ENCODE data around the gene NTRK1.
A peak's percentile ranks its signal among the peaks of the same experiment; 100 is the strongest.

The NTRK1 gene
- 0.07 to 2.2 reads per million in 2 donors for total RNA-seq

GRCh38 chr1:156860628-156861423 is at the start of gene NTRK1:
TSS of gene NTRK1 (plus strand) at chr1:156860865. CDS start at chr1:156860935, 70 bp downstream.
- DNase-seq: peak; percentile 45

- no peak for DNase-seq
Observed at GRCh38 chr1:156811168-156811567, 49.5 kb upstream of the NTRK1 start.

GRCh38 chr1:156812293-156812990 is 48.2 kb upstream of the NTRK1 start:
- no peak for DNase-seq

GRCh38 chr1:156813298-156813697 is 47.4 kb upstream of the NTRK1 start:
- no peak for DNase-seq

- peak; percentile 78 for DNase-seq
Observed at GRCh38 chr1:156813750-156814570, 46.7 kb upstream of the NTRK1 start.

- peak; percentile 55 for DNase-seq
Observed at GRCh38 chr1:156814571-156815260, 45.9 kb upstream of the NTRK1 start.

GRCh38 chr1:156815307-156815826 is 45.3 kb upstream of the NTRK1 start:
- DNase-seq: no peak

- DNase-seq: no peak
Observed at GRCh38 chr1:156815961-156816422, 44.7 kb upstream of the NTRK1 start.

GRCh38 chr1:156816561-156817328 is 43.9 kb upstream of the NTRK1 start, which contains the start of gene SH2D2A:
TSS of gene SH2D2A (minus strand) at chr1:156816848. CDS start at chr1:156816708, 140 bp downstream.
- DNase-seq: peak; percentile 92

GRCh38 chr1:156821801-156822200 is 38.9 kb upstream of the NTRK1 start:
- DNase-seq: no peak

GRCh38 chr1:156822680-156823079 is 38.0 kb upstream of the NTRK1 start:
- DNase-seq: no peak

- DNase-seq: no peak
Observed at GRCh38 chr1:156823210-156823790, 37.4 kb upstream of the NTRK1 start.

- DNase-seq: no peak
Observed at GRCh38 chr1:156826630-156827029, 34.0 kb upstream of the NTRK1 start.

- no peak for DNase-seq
Observed at GRCh38 chr1:156828400-156829124, 32.1 kb upstream of the NTRK1 start.

- no peak for DNase-seq
Observed at GRCh38 chr1:156832434-156832833, 28.2 kb upstream of the NTRK1 start.

- DNase-seq: no peak
Observed at GRCh38 chr1:156833603-156834002, 27.1 kb upstream of the NTRK1 start.

GRCh38 chr1:156834322-156834721 is 26.3 kb upstream of the NTRK1 start:
- no peak for DNase-seq

- DNase-seq: no peak
Observed at GRCh38 chr1:156836041-156836654, 24.5 kb upstream of the NTRK1 start.

GRCh38 chr1:156836892-156837291 is 23.8 kb upstream of the NTRK1 start:
- no peak for DNase-seq

GRCh38 chr1:156838972-156839371 is 21.7 kb upstream of the NTRK1 start:
- DNase-seq: peak; percentile 41

Data from T-helper 9 cell (primary cell).